CD4-positive, alpha-beta T cell treated with Interleukin-4 for 4 hours (primary cell): Measurements from ENCODE around the gene DIPK1B.

Experiments used
- DNase-seq: peaks from one replicate; pipeline ENCODE4 v3.0.0-alpha.2; 2020

Gene DIPK1B

DNA sequence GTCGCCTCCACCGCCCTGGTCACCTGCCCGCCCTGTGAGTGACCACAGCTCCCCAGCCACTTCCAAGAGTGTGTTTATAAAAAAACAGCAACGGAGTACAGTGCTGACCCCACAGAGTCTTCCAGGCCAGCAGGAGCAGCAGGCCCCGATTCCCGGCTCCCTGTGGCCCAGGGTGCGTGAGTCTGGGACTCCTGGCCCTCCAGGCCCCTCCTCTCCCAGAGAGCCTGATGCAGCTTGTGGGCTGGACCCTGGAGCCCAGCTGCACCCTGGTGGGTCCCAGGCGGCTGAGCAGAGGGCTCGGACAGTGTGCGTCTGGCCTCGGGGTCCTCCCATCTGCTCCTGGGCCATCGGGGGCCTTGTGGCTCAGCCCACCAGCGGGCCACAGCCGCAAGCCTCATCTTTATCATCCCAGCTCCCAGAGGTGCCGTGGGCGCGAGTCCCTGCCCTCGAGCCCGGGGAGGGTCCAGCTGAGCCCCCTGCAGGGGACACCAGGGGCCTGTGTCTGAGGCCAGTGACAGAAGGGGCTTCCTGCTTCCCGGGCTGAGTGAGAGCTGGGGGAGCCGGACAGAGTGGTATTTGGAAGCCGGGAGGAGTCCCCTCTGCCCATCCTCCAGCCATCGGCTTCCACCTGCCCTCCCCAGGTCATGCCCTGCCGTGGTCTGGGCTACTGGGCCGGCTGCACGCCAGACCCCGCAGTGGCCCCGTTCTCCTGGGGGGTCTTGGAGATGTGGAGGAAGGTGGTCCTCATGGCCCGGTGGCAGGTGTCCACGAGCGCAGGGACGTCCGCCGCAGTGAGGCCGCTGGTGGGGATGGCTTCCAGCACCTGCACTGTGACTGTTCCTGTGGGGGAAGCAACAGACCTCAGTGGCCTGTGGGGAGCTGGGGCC, 39.0 kb upstream of the DIPK1B start:
- DNase-seq = no peak

DNA sequence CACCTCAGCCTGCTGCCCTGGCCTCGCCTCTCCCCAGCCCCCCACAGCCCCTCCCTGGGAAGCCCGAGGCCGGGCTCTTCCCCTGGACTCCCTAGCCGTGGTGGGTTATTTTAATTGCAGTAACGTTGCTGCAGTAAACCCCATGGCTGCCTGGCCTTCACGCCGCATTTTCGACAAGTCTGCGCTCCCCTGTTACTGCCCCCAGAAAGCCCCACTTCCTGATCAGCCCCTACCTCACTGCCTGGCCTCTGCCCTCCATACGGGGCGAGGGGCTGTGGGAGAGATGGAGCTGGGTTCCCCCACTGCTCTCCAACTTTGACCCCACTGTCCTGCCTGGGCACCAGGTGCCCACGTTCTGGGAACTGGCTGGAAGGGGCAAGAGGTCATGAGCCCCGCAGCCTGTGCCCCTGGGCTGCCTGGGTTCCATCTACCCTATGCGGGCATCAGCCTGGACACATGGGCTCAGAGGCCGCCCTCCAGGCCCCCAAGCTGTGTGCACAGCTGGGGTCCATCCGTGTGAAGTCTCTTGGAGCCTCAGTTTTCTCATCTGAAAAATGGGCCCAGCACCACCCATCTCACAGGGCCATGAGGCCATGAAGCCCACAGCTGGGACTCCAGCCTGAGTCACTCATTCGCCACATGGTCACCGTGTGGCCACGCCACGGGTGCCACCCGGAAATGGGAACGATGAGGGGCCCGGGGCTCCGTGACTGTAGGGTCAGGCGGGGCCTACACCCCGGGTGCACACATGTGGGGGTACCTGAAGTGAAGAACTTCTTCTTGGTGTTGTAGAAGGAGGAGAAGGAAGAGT, 38.2 kb upstream of the DIPK1B start:
- no peak for DNase-seq

DNA sequence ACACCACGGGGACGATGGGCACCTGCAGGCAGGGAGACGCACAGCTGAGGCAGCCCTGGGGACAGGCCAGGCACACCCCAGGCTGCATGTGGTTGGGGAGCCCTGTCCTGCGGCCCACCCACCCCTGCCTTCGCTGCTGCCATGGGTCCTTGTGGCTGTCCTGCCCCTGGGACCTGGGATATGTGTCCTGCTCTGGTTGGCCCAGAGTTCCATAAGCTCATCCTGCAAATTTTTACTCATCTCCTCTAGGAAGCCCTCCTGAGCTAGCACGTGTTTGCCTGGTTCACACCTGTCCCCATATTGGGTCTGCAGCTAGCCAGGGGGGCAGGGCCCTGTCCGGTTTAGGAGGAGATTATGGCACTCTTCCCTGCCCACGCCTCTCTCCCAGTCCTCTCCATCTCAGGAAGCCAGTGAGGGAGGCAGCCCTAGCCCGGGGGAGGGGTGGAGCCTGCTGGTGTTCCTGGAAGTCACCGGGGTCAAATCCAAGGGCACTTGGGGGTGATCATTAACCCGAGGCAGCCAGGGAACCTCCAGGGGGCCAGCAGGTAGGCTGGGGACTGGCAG, 37.5 kb upstream of the DIPK1B start:
- DNase-seq = no peak

DNA sequence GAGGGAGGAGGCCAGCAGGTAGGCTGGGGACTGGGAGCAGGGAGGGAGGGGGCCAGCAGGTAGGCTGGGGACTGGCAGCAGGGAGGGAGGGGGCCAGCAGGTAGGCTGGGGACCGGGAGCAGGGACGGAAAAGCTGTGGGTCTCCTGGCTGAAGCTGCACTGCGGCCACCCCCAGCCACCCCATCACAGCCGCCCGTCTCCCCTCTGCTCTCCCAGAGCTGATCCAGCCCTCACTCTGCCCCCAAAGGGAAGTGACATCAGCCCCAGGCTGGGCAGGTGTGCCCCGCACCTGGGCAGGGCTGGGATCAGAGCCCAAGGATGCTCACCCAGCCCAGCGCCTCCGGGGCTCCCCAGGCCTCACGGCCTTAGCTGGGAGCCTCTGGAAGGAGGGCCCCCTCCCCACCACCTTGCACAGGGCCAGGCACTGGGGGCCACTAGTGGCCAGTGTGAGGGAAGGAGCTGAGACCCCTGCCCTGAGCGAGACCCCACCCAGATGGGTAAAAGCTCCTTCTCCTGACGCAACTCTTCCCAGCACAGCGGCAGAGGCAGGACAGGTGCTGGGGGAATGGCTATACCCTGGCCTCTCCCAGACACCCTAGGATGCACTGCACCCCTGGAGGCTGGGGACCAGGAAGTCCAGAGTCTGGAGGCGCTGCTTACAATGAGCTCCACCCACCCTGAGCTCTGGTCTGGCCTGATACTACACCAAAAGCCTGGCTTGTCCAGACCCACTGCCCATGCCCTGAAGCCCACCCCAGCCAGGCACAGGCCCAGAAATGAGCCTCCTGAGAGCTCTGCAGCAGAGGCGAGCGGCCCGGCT, 36.7 kb upstream of the DIPK1B start:
- no peak for DNase-seq

DNA sequence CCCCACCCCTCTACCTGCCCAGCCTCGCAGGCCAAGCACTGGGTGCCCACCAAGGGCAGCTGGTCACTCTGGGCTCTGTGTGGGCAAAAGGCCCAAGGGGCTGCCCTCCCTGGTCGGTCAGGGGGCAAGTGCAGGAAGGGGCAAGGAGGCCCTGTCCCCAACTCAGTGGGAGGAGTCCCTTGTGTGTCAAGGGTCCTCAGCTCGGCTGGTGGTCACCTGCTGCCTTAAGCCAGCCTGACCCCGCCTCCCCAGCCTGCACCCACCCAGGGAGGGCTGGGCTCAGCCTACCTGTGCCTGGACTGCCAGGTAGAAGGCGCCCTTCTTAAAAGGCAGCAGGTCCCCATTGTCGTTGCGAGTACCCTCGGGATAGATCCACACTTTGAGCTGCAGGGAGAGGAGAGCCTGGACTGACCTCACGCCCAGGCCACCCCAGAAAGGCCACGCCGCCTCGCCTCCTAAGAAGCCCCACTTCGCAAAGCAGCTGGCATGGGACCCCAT, 36.0 kb upstream of the DIPK1B start:
- DNase-seq = no peak

- DNase-seq = no peak
Measured at GRCh38 chr9:136676920-136677686, 35.3 kb upstream of the DIPK1B start.

DNA sequence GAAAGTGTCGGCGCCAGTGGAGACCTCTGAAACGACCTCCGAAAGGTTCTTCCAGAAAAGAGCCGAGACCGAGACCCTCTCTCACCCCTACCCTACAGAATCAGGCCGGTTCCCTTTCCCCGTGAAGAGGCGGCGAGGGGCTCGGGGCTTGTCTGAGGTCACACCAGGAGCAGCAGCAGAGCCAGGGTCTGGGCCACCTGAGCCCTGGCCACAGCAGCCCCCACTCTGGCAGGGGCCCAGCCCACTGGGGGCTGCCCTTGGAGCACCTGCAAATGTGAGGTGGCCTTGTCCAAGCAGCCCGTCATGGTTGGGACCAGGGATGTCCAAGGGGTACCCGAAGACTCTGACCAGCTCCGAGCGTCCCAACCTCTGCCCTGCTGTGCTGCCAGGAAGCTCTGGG, 34.3 kb upstream of the DIPK1B start:
- no peak for DNase-seq

DNA sequence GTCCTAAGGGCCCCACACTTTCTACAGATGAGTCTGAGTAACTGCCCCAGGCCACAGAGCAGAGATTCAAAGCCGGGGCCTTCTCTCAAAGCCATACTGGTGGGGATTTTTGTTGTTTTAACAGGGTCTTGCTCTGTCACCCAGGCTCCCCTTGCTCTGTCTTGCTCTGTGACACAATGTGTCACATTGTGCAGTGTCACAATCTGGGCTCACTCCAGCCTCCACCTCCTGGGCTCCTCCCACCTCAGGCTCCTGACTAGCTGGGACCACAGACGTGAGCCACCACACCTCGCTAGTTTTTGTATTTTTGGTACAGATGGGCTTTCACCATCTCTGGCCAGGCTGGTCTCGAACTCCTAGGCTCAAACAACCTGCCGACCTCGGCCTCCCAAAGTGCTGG, 33.7 kb upstream of the DIPK1B start:
- no peak for DNase-seq

DNA sequence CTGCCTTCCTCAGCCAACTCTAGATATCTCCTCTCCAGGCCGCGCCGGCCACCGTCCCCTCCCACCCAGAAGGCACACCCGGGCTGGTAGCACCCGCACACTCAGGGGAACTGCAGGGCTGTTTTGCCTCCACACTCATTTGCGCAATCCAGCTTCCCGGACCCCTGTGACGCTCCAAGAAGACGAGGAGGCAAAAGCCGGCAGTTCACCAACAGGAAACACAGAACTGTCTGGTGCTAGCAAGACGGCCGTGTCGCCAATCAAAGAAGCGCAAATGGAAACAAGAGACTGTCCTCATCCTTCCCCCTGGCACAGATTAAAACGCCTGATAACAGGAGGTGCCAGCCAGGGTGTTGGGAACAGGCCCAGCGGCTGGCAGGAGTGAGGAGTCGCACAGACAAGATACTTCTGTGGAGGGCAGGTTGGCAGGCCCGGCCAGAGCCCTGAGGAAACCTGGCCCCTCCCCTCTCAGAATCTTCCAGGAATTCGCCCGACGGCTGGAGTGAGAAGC, 32.9 kb upstream of the DIPK1B start:
- no peak for DNase-seq

- DNase-seq = no peak
Measured at GRCh38 chr9:136681029-136681428, 31.3 kb upstream of the DIPK1B start.

GRCh38 chr9:136681945-136682699, 30.2 kb upstream of the DIPK1B start:
- DNase-seq = no peak

- DNase-seq = no peak
Measured at GRCh38 chr9:136682710-136683109, 29.7 kb upstream of the DIPK1B start.

DNA sequence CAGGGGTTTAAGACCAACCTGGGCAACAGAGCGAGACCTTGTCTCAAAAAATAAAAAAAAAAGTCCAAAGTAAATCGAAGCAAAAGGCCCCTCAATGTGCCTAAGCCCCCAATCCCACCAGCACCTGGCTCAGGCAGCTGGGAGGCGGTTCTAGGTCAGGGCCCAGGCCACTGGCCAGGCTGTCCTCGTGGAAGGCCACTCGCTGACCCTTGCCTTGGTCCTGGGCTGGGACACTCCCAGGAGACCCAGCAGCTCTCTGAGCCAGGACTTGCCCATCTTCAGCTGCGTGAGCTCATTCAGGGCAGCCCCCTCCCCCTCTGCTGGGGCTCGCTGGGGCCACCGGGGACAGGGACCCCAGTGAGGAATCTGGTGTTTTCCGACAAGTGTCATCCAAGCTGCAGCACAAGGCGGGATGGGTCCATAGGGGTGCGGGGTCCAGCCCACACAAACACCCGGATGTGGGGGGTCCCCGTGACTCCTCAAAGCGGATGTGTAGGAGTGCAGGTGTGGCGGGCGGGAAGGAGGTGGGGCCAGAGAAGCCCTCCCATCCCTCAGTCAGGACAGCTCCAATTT, 29.1 kb upstream of the DIPK1B start:
- DNase-seq = no peak

DNA sequence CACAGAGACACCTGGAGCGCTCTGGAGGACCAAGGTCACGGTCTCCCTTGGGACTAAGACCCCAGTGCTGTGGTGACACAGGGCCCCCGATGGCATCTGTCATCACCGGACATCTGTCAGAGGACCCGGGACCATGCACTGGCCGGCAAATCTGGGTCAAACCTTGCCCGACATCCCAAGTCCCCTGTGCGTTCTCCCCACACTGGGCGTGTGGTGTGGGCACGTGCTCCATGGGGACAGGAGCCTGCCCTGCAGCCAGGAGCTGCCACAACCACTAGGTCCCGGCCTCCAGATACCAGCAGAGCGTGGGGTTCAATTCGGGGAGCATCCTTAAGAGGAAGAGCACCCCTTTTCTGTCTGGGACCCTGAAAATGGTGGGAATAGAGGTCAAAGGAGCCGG, 28.6 kb upstream of the DIPK1B start:
- no peak for DNase-seq

GRCh38 chr9:136684339-136684738, 28.0 kb upstream of the DIPK1B start:
- no peak for DNase-seq

DNA sequence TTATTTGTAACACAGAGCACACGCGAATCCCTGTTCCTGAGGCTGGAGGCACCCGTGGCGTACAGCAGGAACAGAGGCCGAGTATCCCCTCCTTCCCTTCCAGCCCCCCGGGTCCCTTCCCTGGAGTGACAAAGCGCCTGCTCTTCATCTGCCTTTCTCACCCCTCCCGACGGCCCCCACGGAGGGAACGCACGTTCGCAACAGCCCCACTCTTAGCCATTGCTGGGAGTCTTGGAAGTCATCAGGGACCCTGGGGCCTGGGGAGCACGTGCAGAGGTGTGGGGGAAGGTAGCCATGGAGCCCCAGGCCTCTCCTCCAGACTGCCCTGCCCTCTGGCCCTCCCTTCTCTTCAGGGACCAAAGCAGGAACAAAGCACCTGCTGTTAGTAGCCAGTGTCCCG, 27.6 kb upstream of the DIPK1B start:
- no peak for DNase-seq

DNA sequence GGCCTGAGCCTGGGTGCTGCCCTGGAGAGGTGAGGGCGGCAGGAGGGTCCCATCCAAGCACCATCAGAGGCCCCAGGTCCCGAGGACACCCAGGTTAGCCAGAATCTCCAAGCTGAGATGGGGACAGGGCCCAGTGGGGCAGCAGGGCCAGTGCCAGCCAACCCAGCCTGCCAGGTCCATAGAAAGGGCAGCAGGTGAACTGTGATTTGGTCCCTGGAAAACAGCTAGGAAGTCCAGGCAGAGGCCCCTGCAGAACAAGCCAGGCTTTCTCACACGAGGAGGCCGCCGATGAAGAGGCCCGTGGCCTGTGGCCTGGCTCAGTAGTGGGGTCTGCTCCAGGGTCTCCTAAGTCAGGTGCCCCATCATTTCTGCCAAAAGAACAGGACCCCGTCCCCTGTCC, 27.2 kb upstream of the DIPK1B start:
- no peak for DNase-seq

GRCh38 chr9:136685790-136686533, 26.4 kb upstream of the DIPK1B start:
- DNase-seq = no peak

GRCh38 chr9:136686534-136686793, 25.9 kb upstream of the DIPK1B start:
- no peak for DNase-seq
